ENCODE measurements around the gene GRID1.

DNA sequence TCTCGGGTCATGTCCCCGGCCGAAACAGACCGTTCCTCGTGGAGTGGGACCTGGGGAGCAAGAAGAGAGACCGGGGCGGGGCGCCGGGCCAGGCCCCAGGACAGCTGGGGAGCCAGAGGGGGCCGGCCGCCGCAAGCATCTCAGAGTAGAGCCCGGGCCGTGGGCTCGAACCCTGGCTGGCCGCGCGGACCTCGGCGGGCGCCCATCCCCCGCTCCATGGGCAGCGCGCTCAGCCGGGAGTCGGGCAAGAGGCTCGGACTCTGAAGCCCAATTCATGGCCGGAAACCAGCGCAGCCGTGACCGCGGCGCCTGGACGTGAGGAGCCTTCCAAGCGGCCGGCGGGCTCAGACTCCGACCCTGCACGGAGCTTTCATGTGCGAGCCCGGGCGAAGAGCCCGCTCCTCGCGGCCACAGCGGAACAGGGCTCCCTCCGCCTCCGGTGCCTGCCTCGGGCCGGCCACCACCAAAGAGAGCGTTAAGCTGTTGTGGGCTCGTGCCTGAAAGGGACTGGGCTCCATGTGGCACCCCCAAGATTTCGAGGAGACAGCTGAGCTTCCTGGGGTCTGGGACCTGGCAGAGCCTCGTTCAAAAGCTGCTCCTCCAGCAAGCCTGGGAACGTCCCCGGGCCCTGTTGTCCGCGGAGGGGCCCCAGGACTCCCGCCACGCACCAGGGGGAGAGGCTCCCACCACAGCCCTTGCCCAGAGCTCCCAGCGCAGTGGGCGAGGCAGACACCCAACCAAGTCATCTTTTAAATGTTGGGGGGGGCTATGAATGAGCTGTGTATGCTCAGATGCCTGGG lies 757 bp upstream of the GRID1 start:
- TF ChIP-seq CHD2 (IDR thresholded peaks at IDR 0.05; ENCODE audit: low read length, partially characterized antibody) (no peak), POLR2AphosphoS5 (IDR thresholded peaks at IDR 0.05; ENCODE audit: low read depth, low read length) (no peak), EP300 (IDR thresholded peaks at IDR 0.05; ENCODE audit: borderline replicate concordance in 1 of 2, low read depth in 1 of 2, low read length in 1 of 2) (no peak), RXRA (IDR thresholded peaks at IDR 0.05; ENCODE audit: borderline replicate concordance, low read depth) (no peak)
- TF ChIP-seq, protein P1, sequence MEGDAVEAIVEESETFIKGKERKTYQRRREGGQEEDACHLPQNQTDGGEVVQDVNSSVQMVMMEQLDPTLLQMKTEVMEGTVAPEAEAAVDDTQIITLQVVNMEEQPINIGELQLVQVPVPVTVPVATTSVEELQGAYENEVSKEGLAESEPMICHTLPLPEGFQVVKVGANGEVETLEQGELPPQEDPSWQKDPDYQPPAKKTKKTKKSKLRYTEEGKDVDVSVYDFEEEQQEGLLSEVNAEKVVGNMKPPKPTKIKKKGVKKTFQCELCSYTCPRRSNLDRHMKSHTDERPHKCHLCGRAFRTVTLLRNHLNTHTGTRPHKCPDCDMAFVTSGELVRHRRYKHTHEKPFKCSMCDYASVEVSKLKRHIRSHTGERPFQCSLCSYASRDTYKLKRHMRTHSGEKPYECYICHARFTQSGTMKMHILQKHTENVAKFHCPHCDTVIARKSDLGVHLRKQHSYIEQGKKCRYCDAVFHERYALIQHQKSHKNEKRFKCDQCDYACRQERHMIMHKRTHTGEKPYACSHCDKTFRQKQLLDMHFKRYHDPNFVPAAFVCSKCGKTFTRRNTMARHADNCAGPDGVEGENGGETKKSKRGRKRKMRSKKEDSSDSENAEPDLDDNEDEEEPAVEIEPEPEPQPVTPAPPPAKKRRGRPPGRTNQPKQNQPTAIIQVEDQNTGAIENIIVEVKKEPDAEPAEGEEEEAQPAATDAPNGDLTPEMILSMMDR (IDR thresholded peaks at IDR 0.05) = no peak
- TF ChIP-seq, protein P2, sequence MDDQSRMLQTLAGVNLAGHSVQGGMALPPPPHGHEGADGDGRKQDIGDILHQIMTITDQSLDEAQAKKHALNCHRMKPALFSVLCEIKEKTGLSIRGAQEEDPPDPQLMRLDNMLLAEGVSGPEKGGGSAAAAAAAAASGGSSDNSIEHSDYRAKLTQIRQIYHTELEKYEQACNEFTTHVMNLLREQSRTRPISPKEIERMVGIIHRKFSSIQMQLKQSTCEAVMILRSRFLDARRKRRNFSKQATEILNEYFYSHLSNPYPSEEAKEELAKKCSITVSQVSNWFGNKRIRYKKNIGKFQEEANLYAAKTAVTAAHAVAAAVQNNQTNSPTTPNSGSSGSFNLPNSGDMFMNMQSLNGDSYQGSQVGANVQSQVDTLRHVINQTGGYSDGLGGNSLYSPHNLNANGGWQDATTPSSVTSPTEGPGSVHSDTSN (IDR thresholded peaks at IDR 0.05) = no peak
